Stimulated activated CD8-positive, alpha-beta memory T cell treated with anti-CD3 and anti-CD28 coated beads, Interleukin-4, amount 100 ng/mL, for 48 hours (primary cell): ENCODE data around the gene MRAP.

Experiments
- DNase-seq: peaks from one replicate; pipeline ENCODE4 v3.0.0-alpha.2; 2020

MRAP gene

GRCh38 chr21:32325706-32326105 lies 27.1 kb downstream of the MRAP start:
- DNase-seq: no peak

- no peak for DNase-seq
Observed at GRCh38 chr21:32328595-32328994, 29.9 kb downstream of the MRAP start.

GRCh38 chr21:32329331-32329730 lies 30.7 kb downstream of the MRAP start:
- DNase-seq: no peak

GRCh38 chr21:32329776-32330175 lies 31.1 kb downstream of the MRAP start:
- DNase-seq: no peak

- DNase-seq: no peak
Observed at GRCh38 chr21:32330784-32331311, 32.2 kb downstream of the MRAP start.

- no peak for DNase-seq
Observed at GRCh38 chr21:32331444-32332305, 33.0 kb downstream of the MRAP start.

GRCh38 chr21:32332463-32332951 lies 33.9 kb downstream of the MRAP start:
- DNase-seq: no peak

- DNase-seq: peak; percentile 6
Observed at GRCh38 chr21:32333953-32334673, 35.5 kb downstream of the MRAP start.

GRCh38 chr21:32334980-32335531 lies 36.4 kb downstream of the MRAP start:
- DNase-seq: peak; percentile 11

GRCh38 chr21:32335601-32336575 lies 37.2 kb downstream of the MRAP start:
- DNase-seq: no peak

GRCh38 chr21:32336711-32337110 lies 38.1 kb downstream of the MRAP start:
- no peak for DNase-seq

- no peak for DNase-seq
Observed at GRCh38 chr21:32337206-32337605, 38.6 kb downstream of the MRAP start.

- DNase-seq: peak; percentile 0
Observed at GRCh38 chr21:32338209-32338921, 39.7 kb downstream of the MRAP start.

GRCh38 chr21:32340863-32341848 lies 42.5 kb downstream of the MRAP start:
- DNase-seq: no peak

- DNase-seq: no peak
Observed at GRCh38 chr21:32346951-32347350, 48.3 kb downstream of the MRAP start.

- DNase-seq: no peak
Observed at GRCh38 chr21:32347351-32347750, 48.7 kb downstream of the MRAP start.

- DNase-seq: no peak
Observed at GRCh38 chr21:32347977-32348376, 49.3 kb downstream of the MRAP start.

- DNase-seq: no peak
Observed at GRCh38 chr21:32348604-32349332, 50.1 kb downstream of the MRAP start.

- no peak for DNase-seq
Observed at GRCh38 chr21:32349333-32349944, 50.8 kb downstream of the MRAP start.
